ENCODE data around the gene MINDY2. TPM values are rescaled to one million over a fixed set of nuclear protein-coding genes. Genes with fewer than 3 reads are reported as not detected.
A peak's percentile ranks its signal among the peaks of the same experiment; 100 is the strongest.

MINDY2 gene
- total RNA-seq, result 10 to 100 TPM; 27.1 to 31.3 (median 28.2) TPM

- TF ChIP-seq CTCF (IDR thresholded peaks at IDR 0.05) (peak in 3 of 6 experiments; percentile 0 to 29 (median 18)), POLR2A (IDR thresholded peaks at IDR 0.05) (peak; percentile 53 to 98)
- peak within 1 kb of the TSS; percentile 32 to 91 (median 86) for H3K4me3 ChIP-seq (replicated peaks in 1 of 3)
- no peaks in the 10 kb centered on the region for H3K27me3 ChIP-seq
- H3K36me3 ChIP-seq, result no peaks in the 10 kb centered on the region
- peak within 1 kb of the TSS; percentile 95 to 98 (median 96) for H3K27ac ChIP-seq
- 0 to 3% methylated on average over 5 to 7 of the region's 75 CpGs for WGBS, 2 donors
- intact Hi-C loops (cut with DNase I), result loop anchor here (10.0 kb wide), 1 partner anchor 164 kb away; the partner anchor contains the start of gene SLTM
- peak; percentile 99 for DNase-seq
- peaks cover 23 to 46% of the 10 kb centered on the region in 2 donors for H3K4me1 ChIP-seq
- H3K9me3 ChIP-seq, result no peaks in the 10 kb centered on the region
Measured at GRCh38 chr15:58770857-58771620, at the start of gene MINDY2. TSS of gene MINDY2 (plus strand) at chr15:58771302. CDS start at chr15:58771396, 94 bp downstream.

GRCh38 chr15:58724466-58724865, 46.6 kb upstream of the MINDY2 start:
- peaks cover 14 to 15% of the 10 kb centered on the region in 2 donors for H3K4me1 ChIP-seq
- no peak overlapping the region for H3K4me3 ChIP-seq (replicated peaks in 1 of 3)
- H3K27ac ChIP-seq, result peak overlapping the region in 2 of 3 donors; percentile 17 to 47
- no peaks in the 10 kb centered on the region for H3K9me3 ChIP-seq
- TF ChIP-seq CTCF (IDR thresholded peaks at IDR 0.05) (no peak), POLR2A (IDR thresholded peaks at IDR 0.05) (no peak)
- no peaks in the 10 kb centered on the region for H3K36me3 ChIP-seq
- DNase-seq, result peak; percentile 73 to 77
- intact Hi-C loops (cut with DNase I), result no loop called here
- H3K27me3 ChIP-seq, result no peaks in the 10 kb centered on the region
- 27 to 32% methylated on average over 1 of the region's 1 CpG for WGBS, 2 donors

GRCh38 chr15:58726867-58727266, 44.2 kb upstream of the MINDY2 start:
- peaks cover 27 to 33% of the 10 kb centered on the region in 2 donors for H3K4me1 ChIP-seq

GRCh38 chr15:58731756-58732535, 39.2 kb upstream of the MINDY2 start:
- no peak for TF ChIP-seq POLR2A (IDR thresholded peaks at IDR 0.05)
- Histone ChIP-seq H3K4me1 (peaks cover 22% of the 10 kb centered on the region in 2 donors), H3K36me3 (no peaks in the 10 kb centered on the region), H3K4me3 (replicated peaks in 1 of 3) (no peak overlapping the region), H3K27me3 (no peaks in the 10 kb centered on the region), H3K27ac (peak overlapping the region in 1 of 3 donors; percentile 11), H3K9me3 (no peaks in the 10 kb centered on the region)
- intact Hi-C loops (cut with DNase I), result no loop called here
- 86 to 88% methylated on average over 5 of the region's 5 CpGs for WGBS, 2 donors
- no peak for DNase-seq

More at GRCh38 chr15:58726867-58727266, 44.2 kb upstream of the MINDY2 start:
- 86 to 94% methylated on average over 12 of the region's 12 CpGs for WGBS, 2 donors
- H3K27me3 ChIP-seq, result no peaks in the 10 kb centered on the region
- H3K9me3 ChIP-seq, result no peaks in the 10 kb centered on the region
- intact Hi-C loops (cut with DNase I), result no loop called here
- H3K4me3 ChIP-seq (replicated peaks in 1 of 3), result no peak overlapping the region
- H3K36me3 ChIP-seq, result no peaks in the 10 kb centered on the region
- no peak for DNase-seq
- no peak overlapping the region for H3K27ac ChIP-seq
- TF ChIP-seq CTCF (IDR thresholded peaks at IDR 0.05) (no peak), POLR2A (IDR thresholded peaks at IDR 0.05) (no peak)

GRCh38 chr15:58732625-58733363, 38.3 kb upstream of the MINDY2 start:
- TF ChIP-seq CTCF (IDR thresholded peaks at IDR 0.05) (no peak), POLR2A (IDR thresholded peaks at IDR 0.05) (no peak)
- WGBS, 2 donors, result 95 to 96% methylated on average over 4 of the region's 4 CpGs
- Histone ChIP-seq H3K4me1 (peaks cover 22% of the 10 kb centered on the region in 2 donors), H3K27ac (no peak overlapping the region), H3K36me3 (no peaks in the 10 kb centered on the region), H3K9me3 (no peaks in the 10 kb centered on the region), H3K27me3 (no peaks in the 10 kb centered on the region), H3K4me3 (replicated peaks in 1 of 3) (no peak overlapping the region)
- DNase-seq, result no peak
- intact Hi-C loops (cut with DNase I), result no loop called here
